Panc1 (cell line): ENCODE data around the gene ORC4. TPM values are rescaled to one million over a fixed set of nuclear protein-coding genes. Genes with fewer than 3 reads are reported as not detected.

Source experiments
- ATAC-seq: fragments of 200-7000 bp; cut with Tn5 transposase; 2 replicates; pipeline ENCODE4 v1.9.1; 2020; ENCODE audit warnings: mild to moderate bottlenecking, moderate library complexity
- BruUV-seq: library from RNA; stranded (reverse); fragments of 400-500 nt; replicated peaks from 2 replicates; lab custom pipeline; 2021; lab: Mats Ljungman, UMichigan
- CTCF ChIA-PET: fragments of 300-600 bp; sonication (Branson Sonifier 250); formaldehyde crosslinking; loops from one replicate; lab custom pipeline; 2022; ENCODE audit warnings: antibody characterized with exemption; lab: Charles Lee
- POLR2A ChIA-PET: fragments of 300-600 bp; sonication (Branson Sonifier 250); formaldehyde crosslinking; loops from one replicate; lab custom pipeline; 2022; ENCODE audit warnings: antibody characterized with exemption; lab: Charles Lee
- DNase-seq: peaks from one replicate; pipeline ENCODE4 v3.0.0-alpha.2; 2010; ENCODE audit warnings: low read depth, low spot score
- H3K27ac ChIP-seq: 2 replicates; pipeline ENCODE4 v1.5.1; 2011; ENCODE audit warnings: mild to moderate bottlenecking, low read length, inconsistent platforms
- H3K27me3 ChIP-seq: fragments of 200-500 bp; sonication (Bioruptor generic); 2 replicates; pipeline ENCODE4 v1.6.0; 2014; ENCODE audit warnings: low read length, inconsistent platforms; ENCODE audit not compliant: control insufficient read depth, insufficient read depth
- H3K36me3 ChIP-seq: fragments of 200-500 bp; sonication (Bioruptor generic); 2 replicates; pipeline ENCODE4 v1.5.1; 2014; ENCODE audit warnings: inconsistent platforms, mild to moderate bottlenecking, low read length, moderate library complexity; ENCODE audit not compliant: control insufficient read depth, insufficient read depth
- H3K4me1 ChIP-seq: 2 replicates; pipeline ENCODE4 v1.5.1; 2011; ENCODE audit warnings: inconsistent platforms, mild to moderate bottlenecking, low read length, moderate library complexity; ENCODE audit not compliant: control insufficient read depth, insufficient read depth
- H3K4me3 ChIP-seq, 2 experiments: 2 replicates each; pipeline ENCODE4 v1.5.1; 2011 to 2012; ENCODE audit warnings: low read depth in 2 of 2, low read length in 2 of 2, mild to moderate bottlenecking in 2 of 2, inconsistent platforms in 1 of 2, moderate library complexity in 1 of 2
- H3K9me3 ChIP-seq: fragments of 200-500 bp; sonication (Bioruptor generic); 2 replicates; pipeline ENCODE4 v1.5.1; 2014; ENCODE audit warnings: low read depth, mild to moderate bottlenecking, inconsistent platforms, low read length, moderate library complexity; ENCODE audit not compliant: control insufficient read depth, insufficient read depth
- POLR2AphosphoS5 ChIP-seq: IDR thresholded peaks from 2 replicates; pipeline ENCODE4 v1.6.1; 2012; ENCODE audit warnings: mild to moderate bottlenecking, low read depth, low read length, moderate library complexity
- SIN3A ChIP-seq: IDR thresholded peaks from 2 replicates; pipeline ENCODE4 v1.6.1; 2012; ENCODE audit warnings: low read depth, mild to moderate bottlenecking, low read length, moderate library complexity, borderline replicate concordance; ENCODE audit not compliant: insufficient read depth
- TCF7L2 ChIP-seq: IDR thresholded peaks from 2 replicates; pipeline ENCODE4 v1.6.1; 2011; ENCODE audit warnings: mild to moderate bottlenecking, low read depth, low read length, inconsistent platforms
- in situ Hi-C: cut with HindIII; loops from 2 replicates; pipeline ENCODE4 v1.10.0; 2016; ENCODE audit warnings: low sequenced_read_pairs, low pct_unique_long_range_greater_than_20kb
- intact Hi-C: fragments of 100-400 bp; cut with micrococcal nuclease; formaldehyde crosslinking; loops from one replicate; pipeline ENCODE4 v1.10.0; 2022; ENCODE audit not compliant: unreplicated experiment
- total RNA-seq: library from RNA; stranded (reverse); gene quantifications from one replicate; pipeline ENCODE4 v1.2.1, GENCODE V29; 2021; ENCODE audit not compliant: unreplicated experiment
- TF ChIP-seq, protein P1 (sequence below), 2 experiments: IDR thresholded peaks; 2 replicates each; pipeline ENCODE4 v1.6.1; 2011 to 2012; ENCODE audit warnings: low read depth in 2 of 2, control low read depth in 1 of 2, low read length in 1 of 2, mild to moderate bottlenecking in 1 of 2, moderate library complexity in 1 of 2; ENCODE audit not compliant: insufficient read depth in 1 of 2
- TF ChIP-seq, protein P2 (sequence below): fragments of 450-650 bp; IDR thresholded peaks from 2 replicates; pipeline ENCODE4 v1.5.1; 2017; ENCODE audit warnings: mild to moderate bottlenecking

The ORC4 gene
- total RNA-seq, 1 experiment from 2014 or later = 43.3 TPM

- ChIA-PET POLR2A (no interaction called here), CTCF (no interaction called here)
- ATAC-seq (no peak), DNase-seq (no peak)
- no peak overlapping the region for H3K27ac ChIP-seq
- intact Hi-C loops (no loop called here), in situ Hi-C loops (no loop called here)
- H3K9me3 ChIP-seq = peaks cover 18% of the 10 kb centered on the region; the same call in 1 of the 2 replicates
- no peak overlapping the region for H3K4me3 ChIP-seq
- TF ChIP-seq TCF7L2 (no peak), SIN3A (no peak), POLR2AphosphoS5 (no peak)
- TF ChIP-seq, protein P1, sequence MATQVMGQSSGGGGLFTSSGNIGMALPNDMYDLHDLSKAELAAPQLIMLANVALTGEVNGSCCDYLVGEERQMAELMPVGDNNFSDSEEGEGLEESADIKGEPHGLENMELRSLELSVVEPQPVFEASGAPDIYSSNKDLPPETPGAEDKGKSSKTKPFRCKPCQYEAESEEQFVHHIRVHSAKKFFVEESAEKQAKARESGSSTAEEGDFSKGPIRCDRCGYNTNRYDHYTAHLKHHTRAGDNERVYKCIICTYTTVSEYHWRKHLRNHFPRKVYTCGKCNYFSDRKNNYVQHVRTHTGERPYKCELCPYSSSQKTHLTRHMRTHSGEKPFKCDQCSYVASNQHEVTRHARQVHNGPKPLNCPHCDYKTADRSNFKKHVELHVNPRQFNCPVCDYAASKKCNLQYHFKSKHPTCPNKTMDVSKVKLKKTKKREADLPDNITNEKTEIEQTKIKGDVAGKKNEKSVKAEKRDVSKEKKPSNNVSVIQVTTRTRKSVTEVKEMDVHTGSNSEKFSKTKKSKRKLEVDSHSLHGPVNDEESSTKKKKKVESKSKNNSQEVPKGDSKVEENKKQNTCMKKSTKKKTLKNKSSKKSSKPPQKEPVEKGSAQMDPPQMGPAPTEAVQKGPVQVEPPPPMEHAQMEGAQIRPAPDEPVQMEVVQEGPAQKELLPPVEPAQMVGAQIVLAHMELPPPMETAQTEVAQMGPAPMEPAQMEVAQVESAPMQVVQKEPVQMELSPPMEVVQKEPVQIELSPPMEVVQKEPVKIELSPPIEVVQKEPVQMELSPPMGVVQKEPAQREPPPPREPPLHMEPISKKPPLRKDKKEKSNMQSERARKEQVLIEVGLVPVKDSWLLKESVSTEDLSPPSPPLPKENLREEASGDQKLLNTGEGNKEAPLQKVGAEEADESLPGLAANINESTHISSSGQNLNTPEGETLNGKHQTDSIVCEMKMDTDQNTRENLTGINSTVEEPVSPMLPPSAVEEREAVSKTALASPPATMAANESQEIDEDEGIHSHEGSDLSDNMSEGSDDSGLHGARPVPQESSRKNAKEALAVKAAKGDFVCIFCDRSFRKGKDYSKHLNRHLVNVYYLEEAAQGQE (IDR thresholded peaks at IDR 0.05; ENCODE audit: insufficient read depth in 1 of 2, low read depth in 2 of 2, low read length in 1 of 2) = no peak
- TF ChIP-seq, protein P2, sequence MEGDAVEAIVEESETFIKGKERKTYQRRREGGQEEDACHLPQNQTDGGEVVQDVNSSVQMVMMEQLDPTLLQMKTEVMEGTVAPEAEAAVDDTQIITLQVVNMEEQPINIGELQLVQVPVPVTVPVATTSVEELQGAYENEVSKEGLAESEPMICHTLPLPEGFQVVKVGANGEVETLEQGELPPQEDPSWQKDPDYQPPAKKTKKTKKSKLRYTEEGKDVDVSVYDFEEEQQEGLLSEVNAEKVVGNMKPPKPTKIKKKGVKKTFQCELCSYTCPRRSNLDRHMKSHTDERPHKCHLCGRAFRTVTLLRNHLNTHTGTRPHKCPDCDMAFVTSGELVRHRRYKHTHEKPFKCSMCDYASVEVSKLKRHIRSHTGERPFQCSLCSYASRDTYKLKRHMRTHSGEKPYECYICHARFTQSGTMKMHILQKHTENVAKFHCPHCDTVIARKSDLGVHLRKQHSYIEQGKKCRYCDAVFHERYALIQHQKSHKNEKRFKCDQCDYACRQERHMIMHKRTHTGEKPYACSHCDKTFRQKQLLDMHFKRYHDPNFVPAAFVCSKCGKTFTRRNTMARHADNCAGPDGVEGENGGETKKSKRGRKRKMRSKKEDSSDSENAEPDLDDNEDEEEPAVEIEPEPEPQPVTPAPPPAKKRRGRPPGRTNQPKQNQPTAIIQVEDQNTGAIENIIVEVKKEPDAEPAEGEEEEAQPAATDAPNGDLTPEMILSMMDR = no peak
- H3K4me1 ChIP-seq = no peaks in the 10 kb centered on the region
- H3K36me3 ChIP-seq = 0 out of 2 replicates have a peak, but pooled peaks cover 2% of the 10 kb centered on the region
- no peaks in the 10 kb centered on the region for H3K27me3 ChIP-seq
- BruUV-seq = no TSS peak
Observed at GRCh38 chr2:147968571-147968970, 52.0 kb downstream of the ORC4 start.

GRCh38 chr2:147952118-147952517 is 68.4 kb downstream of the ORC4 start:
- ChIA-PET CTCF (no interaction called here), POLR2A (no interaction called here)
- H3K27ac ChIP-seq = no peak overlapping the region
- no peaks in the 10 kb centered on the region for H3K4me1 ChIP-seq
- TF ChIP-seq TCF7L2 = no peak
- TF ChIP-seq, protein P1 (IDR thresholded peaks at IDR 0.05; ENCODE audit: insufficient read depth in 1 of 2, low read depth in 2 of 2, low read length in 1 of 2) = no peak
- TF ChIP-seq SIN3A = no peak
- TF ChIP-seq POLR2AphosphoS5 = no peak
- TF ChIP-seq, protein P2 = no peak
- H3K4me3 ChIP-seq = no peak overlapping the region
- no peaks in the 10 kb centered on the region for H3K9me3 ChIP-seq
- in situ Hi-C loops (no loop called here), intact Hi-C loops (no loop called here)
- DNase-seq (no peak), ATAC-seq (no peak)
- H3K36me3 ChIP-seq = peaks cover 10% of the 10 kb centered on the region
- no TSS peak for BruUV-seq
- no peaks in the 10 kb centered on the region for H3K27me3 ChIP-seq
